GM12873 (cell line): Measurements from ENCODE around the gene SAMD14.

Source experiments
- TF ChIP-seq, protein P1 (sequence below): IDR thresholded peaks from 2 replicates; pipeline ENCODE4 v1.5.1; 2012; ENCODE audit warnings: low read depth, mild to moderate bottlenecking, moderate library complexity, low read length, control low read depth; ENCODE audit not compliant: insufficient read depth; ENCODE audit errors: missing control alignments

The SAMD14 gene

GRCh38 chr17:50100480-50100883 is 29.5 kb downstream of the SAMD14 start:
- TF ChIP-seq, protein P1, sequence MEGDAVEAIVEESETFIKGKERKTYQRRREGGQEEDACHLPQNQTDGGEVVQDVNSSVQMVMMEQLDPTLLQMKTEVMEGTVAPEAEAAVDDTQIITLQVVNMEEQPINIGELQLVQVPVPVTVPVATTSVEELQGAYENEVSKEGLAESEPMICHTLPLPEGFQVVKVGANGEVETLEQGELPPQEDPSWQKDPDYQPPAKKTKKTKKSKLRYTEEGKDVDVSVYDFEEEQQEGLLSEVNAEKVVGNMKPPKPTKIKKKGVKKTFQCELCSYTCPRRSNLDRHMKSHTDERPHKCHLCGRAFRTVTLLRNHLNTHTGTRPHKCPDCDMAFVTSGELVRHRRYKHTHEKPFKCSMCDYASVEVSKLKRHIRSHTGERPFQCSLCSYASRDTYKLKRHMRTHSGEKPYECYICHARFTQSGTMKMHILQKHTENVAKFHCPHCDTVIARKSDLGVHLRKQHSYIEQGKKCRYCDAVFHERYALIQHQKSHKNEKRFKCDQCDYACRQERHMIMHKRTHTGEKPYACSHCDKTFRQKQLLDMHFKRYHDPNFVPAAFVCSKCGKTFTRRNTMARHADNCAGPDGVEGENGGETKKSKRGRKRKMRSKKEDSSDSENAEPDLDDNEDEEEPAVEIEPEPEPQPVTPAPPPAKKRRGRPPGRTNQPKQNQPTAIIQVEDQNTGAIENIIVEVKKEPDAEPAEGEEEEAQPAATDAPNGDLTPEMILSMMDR = no peak

DNA sequence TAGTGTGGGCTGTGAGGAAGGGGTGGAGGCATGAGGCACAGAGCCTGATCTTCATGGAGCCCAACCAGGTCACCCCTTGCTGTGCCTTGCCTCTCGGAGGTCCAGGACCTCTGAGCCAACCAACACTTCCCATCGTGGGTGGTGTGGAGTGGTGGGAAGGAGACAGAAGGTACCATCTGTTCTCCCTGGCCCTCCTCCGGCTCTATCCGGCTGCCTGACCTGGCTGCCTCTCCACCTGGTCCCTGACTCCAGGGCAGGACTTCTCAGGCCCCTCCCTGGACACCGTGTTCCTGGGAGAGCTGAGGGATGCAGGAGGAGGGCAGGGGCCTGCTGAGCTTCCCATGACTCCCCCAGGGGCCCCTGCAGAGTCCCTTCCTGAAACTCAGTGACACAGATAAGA is 31.0 kb downstream of the SAMD14 start:
- TF ChIP-seq, protein P1 = no peak

GRCh38 chr17:50098583-50098982 is 31.4 kb downstream of the SAMD14 start:
- TF ChIP-seq, protein P1 = no peak

DNA sequence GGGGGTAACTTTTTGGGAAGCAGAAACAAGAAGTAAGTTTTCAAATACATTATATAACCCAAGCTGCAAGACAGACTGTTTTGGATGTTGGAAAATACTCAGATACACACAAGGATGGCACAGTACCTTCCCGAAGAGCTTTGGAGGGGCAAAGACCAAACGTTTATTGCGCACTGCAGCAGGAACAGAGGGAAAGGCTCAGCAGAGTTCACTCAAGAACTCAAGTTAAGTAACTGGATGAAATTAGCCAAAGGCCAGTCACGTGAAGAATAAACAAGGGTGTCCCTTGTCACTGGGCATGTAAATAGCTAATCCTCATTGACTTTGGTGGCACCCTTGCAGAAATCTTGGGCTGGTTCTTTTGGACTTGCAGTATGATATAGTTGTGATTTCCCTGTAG is 32.0 kb downstream of the SAMD14 start:
- TF ChIP-seq, protein P1 = no peak

GRCh38 chr17:50097455-50097854 is 32.5 kb downstream of the SAMD14 start:
- TF ChIP-seq, protein P1 = no peak

GRCh38 chr17:50096758-50097157 is 33.2 kb downstream of the SAMD14 start:
- TF ChIP-seq, protein P1 = no peak

DNA sequence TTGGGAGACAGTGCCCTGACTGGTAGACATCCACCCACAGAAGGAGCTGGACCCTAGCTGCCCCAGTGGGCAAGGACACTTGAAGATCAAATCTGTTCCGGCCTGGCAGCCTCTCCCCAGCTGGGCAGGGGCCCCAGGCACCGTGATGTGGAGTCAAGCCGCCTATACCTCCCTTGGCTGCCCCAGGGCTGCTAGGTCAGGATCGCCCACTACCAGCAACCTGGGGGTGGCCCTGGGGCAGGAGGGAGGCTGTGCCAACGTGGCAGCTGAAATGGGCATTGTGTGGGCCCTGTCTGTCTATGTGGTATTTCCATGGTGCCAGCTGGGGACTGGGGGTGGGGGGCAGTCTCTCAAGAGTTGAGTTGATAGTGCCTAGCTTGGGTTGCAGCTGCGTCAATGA is 33.9 kb downstream of the SAMD14 start:
- TF ChIP-seq, protein P1 = no peak
